GM12875 (cell line): ENCODE measurements around the gene RAB4A.

ENCODE experiments used
- H3K4me3 ChIP-seq: one replicate; pipeline ENCODE4 v1.5.1; 2011; ENCODE audit warnings: low read depth, low read length, control low read depth
- TF ChIP-seq, protein P1 (sequence below): IDR thresholded peaks from 2 replicates; pipeline ENCODE4 v1.5.1; 2011; ENCODE audit warnings: low read depth, mild to moderate bottlenecking, control low read depth, inconsistent platforms, low read length, moderate library complexity, borderline replicate concordance; ENCODE audit not compliant: insufficient read depth

The RAB4A gene

DNA sequence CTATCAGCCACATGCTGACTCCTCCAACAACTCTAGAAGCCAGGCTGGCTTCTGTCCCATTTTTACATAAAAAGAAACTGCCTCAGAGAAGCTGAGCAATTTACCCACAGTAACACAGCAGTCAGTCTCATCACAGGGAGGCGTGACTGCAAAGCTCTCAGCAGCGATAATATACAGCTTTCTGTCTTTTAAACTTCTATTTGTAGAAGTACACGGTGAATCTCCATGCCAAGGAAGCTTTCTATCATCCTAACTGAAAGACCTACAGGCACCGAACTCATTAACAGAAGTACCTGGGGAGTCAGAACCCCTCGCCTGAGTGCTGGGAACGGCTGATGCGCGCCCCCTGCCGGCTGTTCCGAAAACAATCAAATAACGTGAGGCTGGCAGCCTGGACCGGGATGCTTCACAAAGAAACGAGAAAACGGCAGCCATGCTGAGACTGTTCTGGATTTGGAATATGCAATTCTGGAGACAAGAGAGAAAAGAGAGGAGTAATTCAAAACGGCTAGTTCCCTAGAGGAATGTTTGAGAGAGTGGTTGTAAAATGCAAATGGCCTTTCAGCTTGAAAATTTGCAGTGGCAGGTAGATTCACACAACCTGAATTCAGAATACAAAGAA is 43.5 kb upstream of the RAB4A start:
- TF ChIP-seq, protein P1, sequence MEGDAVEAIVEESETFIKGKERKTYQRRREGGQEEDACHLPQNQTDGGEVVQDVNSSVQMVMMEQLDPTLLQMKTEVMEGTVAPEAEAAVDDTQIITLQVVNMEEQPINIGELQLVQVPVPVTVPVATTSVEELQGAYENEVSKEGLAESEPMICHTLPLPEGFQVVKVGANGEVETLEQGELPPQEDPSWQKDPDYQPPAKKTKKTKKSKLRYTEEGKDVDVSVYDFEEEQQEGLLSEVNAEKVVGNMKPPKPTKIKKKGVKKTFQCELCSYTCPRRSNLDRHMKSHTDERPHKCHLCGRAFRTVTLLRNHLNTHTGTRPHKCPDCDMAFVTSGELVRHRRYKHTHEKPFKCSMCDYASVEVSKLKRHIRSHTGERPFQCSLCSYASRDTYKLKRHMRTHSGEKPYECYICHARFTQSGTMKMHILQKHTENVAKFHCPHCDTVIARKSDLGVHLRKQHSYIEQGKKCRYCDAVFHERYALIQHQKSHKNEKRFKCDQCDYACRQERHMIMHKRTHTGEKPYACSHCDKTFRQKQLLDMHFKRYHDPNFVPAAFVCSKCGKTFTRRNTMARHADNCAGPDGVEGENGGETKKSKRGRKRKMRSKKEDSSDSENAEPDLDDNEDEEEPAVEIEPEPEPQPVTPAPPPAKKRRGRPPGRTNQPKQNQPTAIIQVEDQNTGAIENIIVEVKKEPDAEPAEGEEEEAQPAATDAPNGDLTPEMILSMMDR: peak; percentile 72
- no peak overlapping the region for H3K4me3 ChIP-seq

DNA sequence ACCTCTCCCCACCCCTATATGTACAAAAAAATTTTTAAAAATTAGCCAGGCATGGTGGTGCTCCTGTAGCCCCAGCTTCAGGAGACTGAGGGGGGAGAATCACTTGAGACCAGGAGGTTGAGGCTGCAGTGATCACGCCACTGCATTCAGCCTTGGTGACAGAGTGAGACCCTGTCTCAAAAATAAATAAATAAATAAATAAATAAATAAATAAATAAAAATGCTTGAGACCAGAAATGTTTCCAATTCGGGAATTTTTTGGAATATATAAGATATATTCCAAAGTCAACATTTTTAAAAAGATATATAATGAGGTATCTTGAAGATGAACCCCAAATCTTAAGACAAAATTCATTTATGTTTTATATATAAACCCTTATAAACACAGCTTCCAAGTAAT is 42.4 kb upstream of the RAB4A start:
- no peak overlapping the region for H3K4me3 ChIP-seq
- TF ChIP-seq, protein P1: no peak

DNA sequence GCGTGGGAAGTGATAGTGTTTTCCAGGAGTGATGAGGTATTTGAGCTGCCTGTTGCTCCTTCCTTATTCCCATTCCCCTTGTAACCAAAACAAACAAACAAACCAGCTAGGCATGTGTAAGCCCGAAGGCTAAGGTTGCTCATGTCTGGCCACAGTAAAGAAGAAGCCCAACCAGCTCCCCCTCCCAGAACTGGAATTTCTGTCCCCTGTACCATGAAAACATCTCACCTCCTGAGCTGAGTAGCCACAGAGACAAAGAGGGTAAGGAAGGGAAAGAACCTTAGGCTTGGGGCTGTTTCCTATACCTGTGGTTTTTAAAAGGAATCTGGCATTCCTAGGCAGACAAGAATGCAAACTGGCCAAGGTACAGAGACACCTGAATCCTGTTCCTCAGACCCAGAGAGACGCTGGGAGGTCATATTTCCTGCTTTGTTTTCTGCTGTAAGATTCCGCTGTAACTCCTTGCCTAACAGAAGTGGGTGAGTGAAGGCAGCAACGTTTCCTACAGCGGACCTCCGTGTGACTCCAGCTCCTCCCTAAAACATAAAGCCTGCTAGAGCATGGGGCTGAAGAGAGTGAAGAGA is 41.7 kb upstream of the RAB4A start:
- H3K4me3 ChIP-seq: no peak overlapping the region

DNA sequence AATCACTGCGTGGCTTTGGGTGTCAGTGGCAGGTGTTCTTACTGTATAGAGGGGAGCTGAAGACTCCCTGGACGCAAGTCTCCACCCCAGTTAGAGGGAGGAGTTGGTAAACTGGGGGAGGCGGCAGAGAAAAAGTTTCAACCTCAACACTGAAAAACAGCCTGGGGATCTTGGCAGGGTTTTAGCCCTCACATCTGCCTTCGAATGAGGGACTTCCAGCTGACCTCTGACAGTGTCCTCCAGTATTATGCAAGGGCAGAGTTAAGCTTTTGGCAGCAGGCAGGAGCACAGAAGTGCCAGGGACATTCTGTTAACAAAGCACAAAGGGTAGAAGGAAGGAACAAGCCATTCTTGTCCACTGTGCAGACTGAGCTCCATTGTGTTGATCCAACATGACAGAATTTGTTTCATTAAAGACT is 41.2 kb upstream of the RAB4A start:
- H3K4me3 ChIP-seq: no peak overlapping the region
- TF ChIP-seq, protein P1: no peak

More for the DNA sequence above, 41.7 kb upstream of the RAB4A start:
- TF ChIP-seq, protein P1: no peak

DNA sequence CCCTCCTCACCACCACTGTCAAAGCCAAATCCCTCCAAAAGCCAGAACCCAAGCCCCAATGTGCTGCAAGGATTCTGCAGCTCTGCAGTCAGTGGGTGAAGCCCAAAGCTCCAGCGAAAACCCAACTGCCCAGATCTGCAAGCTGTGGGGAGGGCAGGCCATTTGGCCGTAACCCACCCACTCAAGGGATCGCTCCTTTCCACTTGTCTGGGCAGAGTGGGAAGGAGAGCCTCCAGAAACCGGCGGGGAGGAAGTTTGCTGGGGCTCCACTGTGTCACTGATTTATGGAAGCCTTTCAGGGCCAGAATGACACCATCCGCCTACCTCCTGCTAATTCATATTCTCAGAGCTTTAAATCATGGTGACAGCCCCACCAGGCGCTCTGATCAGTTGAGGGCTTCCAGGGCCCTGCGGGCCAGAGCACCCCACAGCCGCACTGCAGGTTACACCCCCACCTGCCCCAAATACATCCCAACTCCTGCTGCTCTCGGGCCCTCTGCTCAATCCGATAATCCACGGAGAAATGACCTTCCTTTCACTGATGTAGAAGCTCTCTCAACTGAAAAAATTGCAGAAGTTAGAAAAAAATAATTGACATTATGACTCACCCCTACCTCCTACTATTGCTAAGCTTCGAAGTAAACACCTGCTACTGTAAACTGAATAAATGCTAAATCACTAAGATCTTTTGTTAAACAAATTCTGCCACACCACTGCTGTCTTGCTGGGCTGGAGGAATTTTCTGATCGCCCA is 40.6 kb upstream of the RAB4A start:
- H3K4me3 ChIP-seq: no peak overlapping the region
- TF ChIP-seq, protein P1: no peak

DNA sequence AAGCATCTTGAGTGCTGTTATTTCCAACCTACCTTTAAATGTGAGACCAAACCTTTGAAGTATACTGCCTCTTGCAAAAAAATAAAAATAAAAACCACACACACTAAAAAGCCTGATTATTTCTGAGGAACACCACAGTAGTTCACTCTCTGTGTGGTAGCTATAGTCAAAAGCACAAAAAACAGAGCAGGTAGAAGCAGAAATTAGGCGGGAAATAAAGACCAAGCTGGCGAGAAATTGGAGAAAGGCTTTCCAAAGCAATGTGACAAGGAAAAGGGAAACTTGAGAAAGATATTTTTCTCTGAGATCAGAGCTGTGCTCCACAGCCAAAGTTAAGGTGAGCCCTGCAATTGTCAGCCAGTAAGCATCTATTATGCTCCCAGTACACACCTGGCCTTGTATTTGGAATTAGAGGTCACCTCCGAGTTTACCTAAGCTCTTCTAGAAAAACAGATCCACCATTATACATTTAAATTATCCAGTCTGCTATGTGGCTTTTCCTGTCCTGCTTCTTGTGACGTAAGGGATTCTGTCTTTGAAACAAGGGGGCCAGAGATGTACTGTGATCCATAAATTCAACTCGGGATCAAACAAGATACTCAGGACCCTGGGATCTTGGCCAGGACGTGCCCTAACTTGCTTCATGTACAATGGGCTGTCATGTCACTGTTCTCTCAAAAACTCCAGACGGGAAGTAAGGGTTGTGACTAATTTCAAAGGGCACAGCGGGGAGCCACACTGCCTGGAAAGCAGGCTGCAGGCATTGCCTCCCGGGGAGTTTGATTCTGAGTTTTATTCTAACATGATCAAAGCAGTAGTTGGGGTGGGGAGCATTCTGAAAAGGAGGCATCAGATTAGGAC is 39.8 kb upstream of the RAB4A start:
- no peak overlapping the region for H3K4me3 ChIP-seq

More for the DNA sequence above, 39.8 kb upstream of the RAB4A start:
- TF ChIP-seq, protein P1: no peak
